Occipital lobe (tissue), 2 donors: ENCODE measurements around the gene THY1. TPM values are rescaled to one million over a fixed set of nuclear protein-coding genes. Genes with fewer than 3 reads are reported as not detected.
"Not testable (repeated sequence)": the region's sequence is repeated elsewhere in the genome, so short reads cannot be mapped to it uniquely, and the experiment has no call there.

ENCODE experiments used
- DNase-seq: peaks from one replicate; lab custom pipeline; 2025; lab: John Stamatoyannopoulos, UW
- total RNA-seq: library from RNA; depleted of rRNA; stranded (reverse); fragments of >200 nt; gene quantifications from one replicate; pipeline ENCODE4 v1.2.3, GENCODE V29; 2014

The THY1 gene
- total RNA-seq, 1 donor from 2014 or later, result 25.4 TPM

DNA sequence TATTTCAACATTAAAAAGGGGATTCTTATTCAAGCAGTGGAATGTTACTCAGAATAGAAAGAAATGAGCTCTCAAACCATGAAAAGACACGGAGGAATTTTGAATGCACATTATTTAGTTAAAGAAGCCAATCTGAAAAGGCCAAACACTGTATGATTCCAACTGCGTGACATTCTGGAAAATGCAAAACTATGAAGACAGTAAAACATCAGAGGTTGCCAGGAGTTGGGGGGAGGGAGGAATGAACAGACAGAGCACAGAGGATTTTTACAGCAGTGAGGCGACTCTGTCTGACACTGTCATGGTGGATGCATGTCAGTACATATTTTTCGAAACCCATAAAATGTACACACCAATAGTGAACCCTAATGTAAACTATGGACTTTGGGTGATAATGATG, 22.9 kb upstream of the THY1 start:
- DNase-seq, result no peak

- DNase-seq, result no peak
Observed at GRCh38 chr11:119445379-119445778, 22.4 kb upstream of the THY1 start.

DNA sequence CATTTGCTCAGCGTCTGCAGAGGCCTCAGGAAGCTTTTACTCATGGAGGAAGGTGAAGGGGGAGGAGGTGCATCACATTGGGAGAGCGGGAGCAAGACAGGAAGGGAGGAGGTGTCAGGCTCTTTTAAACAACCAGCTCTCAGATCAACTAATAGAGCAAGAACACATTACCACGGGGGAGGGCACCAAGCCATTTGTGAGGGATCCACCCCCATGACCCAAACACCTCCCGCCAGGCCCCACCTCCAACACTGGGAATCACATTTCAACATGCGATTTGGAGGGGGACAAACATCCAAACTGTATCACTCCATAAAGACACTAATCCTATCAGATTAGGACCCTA, 18.9 kb upstream of the THY1 start:
- DNase-seq, result no peak

- no peak for DNase-seq
Observed at GRCh38 chr11:119438599-119438998, 15.6 kb upstream of the THY1 start.

GRCh38 chr11:119437521-119437920, 14.5 kb upstream of the THY1 start:
- DNase-seq, result not testable (repeated sequence)

DNA sequence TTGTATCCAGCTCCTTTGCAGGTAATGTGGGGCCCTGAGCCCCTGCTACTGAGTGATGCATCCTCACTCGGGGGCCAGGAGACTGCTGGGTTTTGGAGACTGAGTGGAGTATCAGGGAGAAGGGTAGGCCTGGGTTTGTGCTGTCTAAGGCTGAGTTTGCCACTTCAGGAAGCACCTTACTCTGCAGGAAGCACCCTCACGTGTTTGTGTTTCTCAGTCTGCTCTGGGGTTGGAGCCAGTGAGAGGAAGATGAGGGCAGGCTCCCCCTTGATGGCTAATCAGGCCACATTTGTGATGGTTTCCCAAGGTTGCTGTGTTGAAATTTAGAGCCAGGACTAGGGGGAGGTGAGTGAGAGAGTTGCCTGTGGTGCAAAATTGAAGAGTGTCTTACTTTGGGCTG, 13.7 kb upstream of the THY1 start:
- DNase-seq, result no peak

GRCh38 chr11:119436093-119436492, 13.1 kb upstream of the THY1 start:
- DNase-seq, result no peak

GRCh38 chr11:119434591-119435330, 11.8 kb upstream of the THY1 start:
- DNase-seq, result no peak

DNA sequence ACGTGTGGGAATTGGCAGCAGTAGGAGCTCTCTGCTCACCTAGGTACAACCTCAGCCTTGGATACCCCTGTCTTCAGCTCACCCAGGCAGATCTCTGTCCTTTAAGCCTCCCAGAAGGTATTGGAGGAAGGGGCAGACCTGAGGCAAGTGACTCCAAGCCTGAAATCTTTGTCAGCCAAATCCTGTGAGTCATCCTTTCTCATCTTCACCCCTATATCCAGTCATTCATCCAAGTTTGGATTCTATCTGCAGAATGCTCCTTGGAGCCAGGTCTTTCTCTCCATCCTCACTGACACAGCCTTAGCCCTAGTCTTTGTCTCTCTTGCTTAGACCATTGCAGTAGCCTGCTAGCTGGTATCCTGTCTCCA, 10.4 kb upstream of the THY1 start:
- DNase-seq, result no peak

DNA sequence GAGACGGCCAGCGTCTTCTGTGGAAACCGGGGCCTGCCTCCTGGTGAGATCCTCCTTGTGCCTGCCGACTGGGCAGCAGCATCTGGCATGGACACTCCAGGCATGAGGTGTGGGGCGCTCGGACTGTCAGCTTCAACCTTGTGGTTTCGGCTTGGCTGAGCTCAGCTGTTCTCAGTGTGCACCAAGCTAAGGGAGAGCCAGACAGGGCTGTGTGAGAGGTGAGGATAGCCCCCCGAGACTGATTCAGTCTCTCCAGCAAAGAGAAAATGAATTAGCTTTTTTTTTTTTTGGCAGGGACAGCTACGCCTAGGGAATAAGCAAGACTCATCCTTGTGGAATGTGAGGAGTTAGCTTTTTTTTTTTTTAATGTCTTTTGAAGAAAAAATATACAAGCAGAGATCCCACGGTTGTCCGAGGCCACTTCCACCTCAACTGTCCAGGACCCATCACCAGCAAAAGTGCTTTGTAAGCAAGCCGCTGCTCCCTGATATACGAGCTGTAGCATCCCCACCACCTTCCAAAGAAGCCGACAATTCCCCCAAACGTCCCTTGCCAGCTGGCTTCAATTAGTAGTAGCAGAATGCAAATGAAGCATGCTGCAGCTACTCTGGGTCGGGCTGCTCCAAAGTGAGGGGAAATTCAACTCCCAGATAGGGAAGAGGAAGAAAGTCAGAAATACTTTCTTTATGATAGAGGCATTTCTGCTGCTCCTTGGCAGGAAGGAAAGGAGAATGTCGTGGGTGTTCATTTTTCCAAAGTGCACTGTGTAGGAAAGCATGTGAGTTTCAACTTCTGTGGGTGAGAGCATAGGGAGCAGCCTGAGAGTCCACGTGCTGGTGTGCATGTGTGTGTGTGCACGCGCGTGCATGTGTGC, 9.7 kb upstream of the THY1 start:
- no peak for DNase-seq

DNA sequence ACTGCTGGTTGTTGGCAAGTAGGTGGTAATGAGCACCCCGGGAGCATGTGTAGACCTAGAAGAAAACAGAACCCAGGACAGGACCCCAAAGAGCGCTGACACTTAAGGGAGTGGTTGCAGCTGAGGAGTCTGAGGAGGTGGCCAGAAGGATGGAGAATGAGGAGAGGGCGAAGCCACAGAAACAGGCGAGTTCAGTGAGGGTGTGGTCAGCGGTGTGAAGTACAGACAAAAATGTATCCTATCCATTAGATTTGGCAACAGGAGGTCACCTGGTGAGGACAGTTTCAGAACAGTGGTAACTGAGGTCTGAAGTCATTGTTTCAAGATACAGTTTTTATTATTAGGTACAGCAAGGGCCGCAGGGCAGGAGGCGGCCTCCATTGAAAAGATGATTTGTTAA, 8.6 kb upstream of the THY1 start:
- DNase-seq, result no peak

GRCh38 chr11:119427279-119427678, 4.3 kb upstream of the THY1 start:
- DNase-seq, result no peak

DNA sequence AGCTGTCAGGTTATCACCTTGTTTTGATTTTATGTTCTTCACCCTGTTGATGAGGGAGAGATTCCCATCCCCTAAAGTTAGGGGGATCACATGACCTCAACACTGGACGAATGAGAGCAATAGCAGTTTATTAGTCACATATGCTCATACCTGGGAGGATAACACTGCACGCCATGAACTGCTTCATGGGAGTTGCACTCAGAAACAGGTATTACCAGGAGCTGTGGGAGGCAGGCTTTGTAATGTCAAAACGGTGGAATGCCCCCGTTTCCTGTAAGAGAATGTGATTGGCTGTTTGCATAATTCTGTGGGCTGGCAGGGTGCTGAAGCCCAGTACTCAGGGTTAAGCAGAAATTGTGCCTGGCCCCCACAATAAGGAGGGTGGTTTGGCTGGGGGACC, 3.2 kb upstream of the THY1 start:
- DNase-seq, result no peak

GRCh38 chr11:119424775-119425174, 1.8 kb upstream of the THY1 start:
- no peak for DNase-seq

GRCh38 chr11:119424276-119424675, 1.3 kb upstream of the THY1 start:
- no peak for DNase-seq

GRCh38 chr11:119423509-119424254, 710 bp upstream of the THY1 start:
- DNase-seq, result no peak

DNA sequence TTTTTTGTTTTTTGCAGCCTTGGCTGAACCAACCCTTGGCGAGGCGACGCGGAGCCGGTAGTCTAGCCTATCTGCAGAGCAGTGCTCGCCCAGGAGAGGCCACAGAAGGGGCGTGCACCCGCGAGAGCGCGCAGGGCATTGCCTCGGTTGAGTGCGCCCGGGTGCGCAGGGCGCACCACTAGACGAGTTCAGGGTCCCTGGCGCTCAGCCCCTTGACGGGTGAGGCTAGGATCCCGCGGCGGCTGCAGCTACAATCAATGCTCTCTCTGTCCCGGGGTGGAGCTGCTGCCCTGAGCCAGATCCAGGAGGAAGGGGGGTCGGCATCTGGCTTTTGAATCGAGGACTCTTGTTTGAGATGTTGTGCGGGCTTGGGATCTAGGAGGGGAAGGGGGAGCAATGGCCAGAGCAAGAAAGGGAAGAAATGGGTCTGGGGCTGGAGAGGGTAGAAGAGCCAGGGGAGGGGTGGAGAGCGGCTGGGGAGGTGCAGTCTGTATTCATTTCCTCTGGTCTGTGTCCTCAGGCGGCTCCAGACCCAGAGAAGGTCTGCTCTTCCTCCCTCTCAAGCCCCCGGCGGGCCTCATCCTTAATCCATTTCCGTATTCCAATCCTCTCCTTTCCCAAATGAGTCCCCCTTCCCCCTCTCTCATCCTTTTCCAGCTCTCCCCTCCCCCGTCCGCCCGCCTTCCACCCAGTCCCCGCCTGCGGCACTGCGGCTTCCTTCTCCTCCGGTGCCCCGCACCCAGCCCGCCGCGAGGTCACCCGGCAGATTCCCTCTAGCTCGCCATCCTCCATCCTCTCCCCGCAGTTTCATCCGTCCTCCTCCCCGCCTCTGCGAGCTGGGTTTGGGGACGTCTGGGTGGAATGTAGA, 797 bp downstream of the THY1 start:
- peak; percentile 30 for DNase-seq

GRCh38 chr11:119421351-119421750, 1.6 kb downstream of the THY1 start:
- DNase-seq, result no peak

GRCh38 chr11:119420631-119421030, 2.3 kb downstream of the THY1 start:
- DNase-seq, result no peak

DNA sequence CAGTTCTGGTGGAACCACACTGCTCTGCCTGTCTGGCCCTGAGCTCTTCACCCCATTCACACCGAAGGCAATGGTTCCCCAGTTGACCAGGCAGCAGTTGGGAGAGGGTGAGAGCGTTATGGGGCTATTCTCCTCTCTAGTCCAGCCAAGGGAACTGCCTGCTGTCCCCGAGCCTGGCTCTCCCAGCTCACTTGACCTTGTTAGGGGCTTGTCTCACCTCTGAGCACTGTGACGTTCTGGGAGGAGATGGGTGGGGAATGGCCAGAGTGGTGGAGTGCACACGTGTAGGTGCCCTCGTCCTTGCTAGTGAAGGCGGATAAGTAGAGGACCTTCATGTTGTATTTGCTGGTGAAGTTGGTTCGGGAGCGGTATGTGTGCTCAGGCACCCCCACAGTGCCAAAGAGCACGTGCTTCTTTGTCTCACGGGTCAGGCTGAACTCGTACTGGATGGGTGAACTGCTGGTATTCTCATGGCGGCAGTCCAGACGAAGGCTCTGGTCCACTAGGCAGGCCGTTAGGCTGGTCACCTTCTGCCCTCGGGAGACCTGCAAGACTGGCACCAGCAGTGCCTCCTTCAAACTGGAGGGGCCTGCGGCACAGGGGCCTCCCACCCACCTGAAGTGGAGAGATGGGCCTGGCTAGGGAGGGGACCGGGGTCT, 3.0 kb downstream of the THY1 start:
- no peak for DNase-seq

GRCh38 chr11:119419246-119419645, 3.7 kb downstream of the THY1 start:
- no peak for DNase-seq
